HCT116 (cell line): ENCODE data around the gene CD247. TPM values are rescaled to one million over a fixed set of nuclear protein-coding genes. Genes with fewer than 3 reads are reported as not detected.

Source experiments
- ATAC-seq: fragments of 200-7000 bp; cut with Tn5 transposase; 2 replicates; pipeline ENCODE4 v1.9.1; 2020; ENCODE audit warnings: mild to moderate bottlenecking, moderate library complexity
- BruUV-seq: library from RNA; stranded (reverse); fragments of 400-500 nt; replicated peaks from 2 replicates; lab custom pipeline; 2021; lab: Mats Ljungman, UMichigan
- CTCF ChIA-PET: fragments of 300-600 bp; sonication (Branson Sonifier 250); formaldehyde crosslinking; loops from one replicate; lab custom pipeline; 2021; ENCODE audit warnings: antibody characterized with exemption; lab: Charles Lee
- POLR2A ChIA-PET: fragments of 300-600, 350-600 bp; sonication (Branson Sonifier 250); formaldehyde crosslinking; loops from one replicate; lab custom pipeline; 2021; ENCODE audit warnings: antibody characterized with exemption; lab: Charles Lee
- RAD21 ChIA-PET, 2 experiments: fragments of 300-600 bp; sonication (Branson Sonifier 250); formaldehyde crosslinking; loops; one replicate each; lab custom pipeline; 2023; ENCODE audit warnings: low total read pairs in 2 of 2; ENCODE audit not compliant: uncharacterized antibody in 2 of 2, unreplicated experiment in 2 of 2, low non-redundant PET in 1 of 2; lab: Charles Lee
- DNase-seq: peaks from one replicate; pipeline ENCODE4 v3.0.0-alpha.2; 2010; ENCODE audit warnings: low read depth, low spot score
- H2AFZ ChIP-seq: fragments of 200-600 bp; shearing (Covaris generic), sonication (generic); 2 replicates; pipeline ENCODE4 v1.6.1; 2017; ENCODE audit warnings: low read depth, mixed run types, mixed read lengths, antibody characterized with exemption, low read length; ENCODE audit not compliant: poor library complexity, severe bottlenecking
- H3K27ac ChIP-seq: 2 replicates; pipeline ENCODE4 v1.5.1; 2012; ENCODE audit warnings: low read depth, low read length
- H3K27me3 ChIP-seq: fragments of 200-600 bp; sonication (generic); 2 replicates; pipeline ENCODE4 v1.6.1; 2016; ENCODE audit warnings: mixed run types, low read length, mixed read lengths; ENCODE audit not compliant: insufficient read depth
- H3K36me3 ChIP-seq, 2 experiments: fragments of 200-500 bp in 1 of 2; fragments of 200-600 bp in 1 of 2; sonication (Bioruptor generic) in 1 of 2; sonication (generic) in 1 of 2; 2 replicates each; pipeline versions ENCODE4 v1.5.1 to v1.6.1; 2014 to 2016; ENCODE audit warnings: low read length in 2 of 2, inconsistent platforms in 1 of 2, mixed read lengths in 1 of 2, mixed run types in 1 of 2; ENCODE audit not compliant: insufficient read depth in 2 of 2, control insufficient read depth in 1 of 2
- H3K4me1 ChIP-seq, 2 experiments: fragments of 200-600 bp in 1 of 2; sonication (generic) in 1 of 2; 2 replicates each; pipeline versions ENCODE4 v1.5.1 to v1.6.1; 2012 to 2017; ENCODE audit warnings: low read length in 2 of 2, inconsistent platforms in 1 of 2, mild to moderate bottlenecking in 1 of 2, mixed read lengths in 1 of 2, mixed run types in 1 of 2, moderate library complexity in 1 of 2; ENCODE audit not compliant: insufficient read depth in 2 of 2, control insufficient read depth in 1 of 2
- H3K4me2 ChIP-seq: fragments of 200-600 bp; sonication (generic); 2 replicates; pipeline ENCODE4 v1.6.1; 2017; ENCODE audit warnings: mixed run types, low read length, mixed read lengths
- H3K4me3 ChIP-seq, 2 experiments: fragments of 200-600 bp in 1 of 2; sonication (generic) in 1 of 2; replicated peaks in 1 of 2; 2 replicates each; pipeline ENCODE4 v1.5.1; 2011 to 2016; ENCODE audit warnings: low read length in 2 of 2, control low read depth in 1 of 2, low read depth in 1 of 2, mild to moderate bottlenecking in 1 of 2, mixed read lengths in 1 of 2, mixed run types in 1 of 2
- H3K79me2 ChIP-seq: fragments of 200-600 bp; sonication (generic); 2 replicates; pipeline ENCODE4 v1.6.1; 2017; ENCODE audit warnings: mild to moderate bottlenecking, mixed run types, low read length, moderate library complexity, mixed read lengths; ENCODE audit not compliant: insufficient read depth
- H3K9ac ChIP-seq: fragments of 200-600 bp; sonication (generic); 2 replicates; pipeline ENCODE4 v1.6.1; 2016; ENCODE audit warnings: low read length, mixed read lengths
- H3K9me2 ChIP-seq: fragments of 200-600 bp; sonication (generic), shearing (Covaris generic); 2 replicates; pipeline ENCODE4 v1.6.1; 2017; ENCODE audit warnings: mixed run types, mild to moderate bottlenecking, moderate library complexity; ENCODE audit not compliant: insufficient read depth
- H3K9me3 ChIP-seq, 2 experiments: fragments of 200-500 bp in 1 of 2; fragments of 200-600 bp in 1 of 2; sonication (Bioruptor generic) in 1 of 2; sonication (generic) in 1 of 2; 2 replicates each; pipeline ENCODE4 v1.6.1; 2014 to 2017; ENCODE audit warnings: low read length in 2 of 2, mixed read lengths in 2 of 2, inconsistent platforms in 1 of 2, low read depth in 1 of 2, mild to moderate bottlenecking in 1 of 2, mixed run types in 1 of 2, moderate library complexity in 1 of 2; ENCODE audit not compliant: control insufficient read depth in 1 of 2, insufficient read depth in 1 of 2
- H4K20me1 ChIP-seq: fragments of 200-600 bp; sonication (generic), shearing (Covaris generic); 2 replicates; pipeline ENCODE4 v1.6.1; 2017; ENCODE audit warnings: mixed run types, mild to moderate bottlenecking, moderate library complexity; ENCODE audit not compliant: insufficient read depth
- CEBPB ChIP-seq: IDR thresholded peaks from 2 replicates; pipeline ENCODE4 v1.6.1; 2012; ENCODE audit warnings: low read depth
- EZH2 ChIP-seq: fragments of 200-600 bp; sonication (generic); IDR thresholded peaks from 2 replicates; pipeline ENCODE4 v1.6.1; 2017; ENCODE audit warnings: antibody characterized with exemption, mixed run types
- JUND ChIP-seq: IDR thresholded peaks from 2 replicates; pipeline ENCODE4 v1.6.1; 2012
- POLR2A ChIP-seq: IDR thresholded peaks from 2 replicates; pipeline ENCODE4 v1.7.0; 2011; ENCODE audit warnings: borderline replicate concordance; ENCODE audit not compliant: insufficient read depth, insufficient read length; ENCODE audit errors: extremely low read depth
- RAD21 ChIP-seq: IDR thresholded peaks from 2 replicates; pipeline ENCODE4 v1.6.1; 2012; ENCODE audit warnings: low read depth, mild to moderate bottlenecking
- SIN3A ChIP-seq: IDR thresholded peaks from 2 replicates; pipeline ENCODE4 v1.6.1; 2012; ENCODE audit warnings: low read depth
- SP1 ChIP-seq: IDR thresholded peaks from 2 replicates; pipeline ENCODE4 v1.6.1; 2012; ENCODE audit warnings: low read depth
- TCF7L2 ChIP-seq: IDR thresholded peaks from 2 replicates; pipeline ENCODE4 v1.7.0; 2011; ENCODE audit warnings: borderline replicate concordance, inconsistent platforms; ENCODE audit not compliant: insufficient read depth, insufficient read length; ENCODE audit errors: extremely low read depth
- YY1 ChIP-seq: IDR thresholded peaks from 2 replicates; pipeline ENCODE4 v1.6.1; 2011; ENCODE audit warnings: low read length, low read depth, moderate library complexity, mild to moderate bottlenecking; ENCODE audit not compliant: insufficient replicate concordance; ENCODE audit errors: extremely low read depth
- ZFX ChIP-seq: fragments of 450-650 bp; IDR thresholded peaks from 2 replicates; pipeline ENCODE4 v1.6.1; 2017
- ZNF274 ChIP-seq: fragments of 200-500 bp; sonication (Bioruptor generic); IDR thresholded peaks from 2 replicates; pipeline ENCODE4 v1.6.1; 2014; ENCODE audit warnings: mild to moderate bottlenecking, low read depth, low read length, inconsistent platforms
- intact Hi-C: fragments of 100-400 bp; cut with micrococcal nuclease; formaldehyde crosslinking; loops from 2 replicates; pipeline ENCODE4 v1.10.0; 2022
- total RNA-seq: library from RNA; stranded (reverse); gene quantifications from one replicate; pipeline ENCODE4 v1.2.1, GENCODE V29; 2021; ENCODE audit not compliant: unreplicated experiment
- TF ChIP-seq, protein P1 (sequence below): IDR thresholded peaks from 2 replicates; pipeline ENCODE4 v1.6.1; 2011; ENCODE audit warnings: mild to moderate bottlenecking, low read length, moderate library complexity; ENCODE audit not compliant: insufficient replicate concordance; ENCODE audit errors: extremely low read depth
- TF ChIP-seq, protein P2 (sequence below), 3 experiments: fragments of 200-600 bp in 1 of 3; sonication (generic) in 1 of 3; IDR thresholded peaks in 2 of 3; conservative IDR thresholded peaks in 1 of 3; 2 replicates each; pipeline ENCODE4 v1.5.1; 2012 to 2017; ENCODE audit warnings: low read depth in 2 of 3, low read length in 2 of 3, antibody characterized with exemption in 1 of 3, borderline replicate concordance in 1 of 3, control low read depth in 1 of 3, mild to moderate bottlenecking in 1 of 3, mixed read lengths in 1 of 3, mixed run types in 1 of 3, moderate library complexity in 1 of 3; ENCODE audit not compliant: insufficient read depth in 1 of 3
- TF ChIP-seq, protein P3 (sequence below): IDR thresholded peaks from 2 replicates; pipeline ENCODE4 v1.6.1; 2012

Gene CD247
- total RNA-seq, 1 experiment from 2014 or later = 0.57 TPM

GRCh38 chr1:167420510-167420909 is 97.8 kb downstream of the CD247 start:
- ChIA-PET RAD21 (no interaction called here), CTCF (no interaction called here), POLR2A (no interaction called here)
- Histone ChIP-seq H3K27me3 (no peaks in the 10 kb centered on the region), H3K36me3 (peaks cover 0 to 3% of the 10 kb centered on the region in 2 experiments; a peak in 1 of 4 replicates), H3K9ac (no peak overlapping the region), H3K4me1 (peaks cover 0 to 6% of the 10 kb centered on the region in 2 experiments; a peak in 1 of 4 replicates), H3K9me3 (no peaks in the 10 kb centered on the region), H3K9me2 (no peaks in the 10 kb centered on the region), H3K27ac (no peak overlapping the region), H3K4me2 (no peak overlapping the region), H3K4me3 (no peak overlapping the region), H3K79me2 (no peaks in the 10 kb centered on the region), H4K20me1 (no peaks in the 10 kb centered on the region), H2AFZ (no peak overlapping the region)
- BruUV-seq = no TSS peak
- TF ChIP-seq TCF7L2 (no peak), ZNF274 (no peak), SP1 (no peak), ZFX (no peak), RAD21 (no peak), CEBPB (no peak), SIN3A (no peak), JUND (no peak), EZH2 (no peak), POLR2A (no peak), YY1 (no peak)
- TF ChIP-seq, protein P1, sequence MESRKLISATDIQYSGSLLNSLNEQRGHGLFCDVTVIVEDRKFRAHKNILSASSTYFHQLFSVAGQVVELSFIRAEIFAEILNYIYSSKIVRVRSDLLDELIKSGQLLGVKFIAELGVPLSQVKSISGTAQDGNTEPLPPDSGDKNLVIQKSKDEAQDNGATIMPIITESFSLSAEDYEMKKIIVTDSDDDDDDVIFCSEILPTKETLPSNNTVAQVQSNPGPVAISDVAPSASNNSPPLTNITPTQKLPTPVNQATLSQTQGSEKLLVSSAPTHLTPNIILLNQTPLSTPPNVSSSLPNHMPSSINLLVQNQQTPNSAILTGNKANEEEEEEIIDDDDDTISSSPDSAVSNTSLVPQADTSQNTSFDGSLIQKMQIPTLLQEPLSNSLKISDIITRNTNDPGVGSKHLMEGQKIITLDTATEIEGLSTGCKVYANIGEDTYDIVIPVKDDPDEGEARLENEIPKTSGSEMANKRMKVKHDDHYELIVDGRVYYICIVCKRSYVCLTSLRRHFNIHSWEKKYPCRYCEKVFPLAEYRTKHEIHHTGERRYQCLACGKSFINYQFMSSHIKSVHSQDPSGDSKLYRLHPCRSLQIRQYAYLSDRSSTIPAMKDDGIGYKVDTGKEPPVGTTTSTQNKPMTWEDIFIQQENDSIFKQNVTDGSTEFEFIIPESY = no peak
- TF ChIP-seq, protein P2, sequence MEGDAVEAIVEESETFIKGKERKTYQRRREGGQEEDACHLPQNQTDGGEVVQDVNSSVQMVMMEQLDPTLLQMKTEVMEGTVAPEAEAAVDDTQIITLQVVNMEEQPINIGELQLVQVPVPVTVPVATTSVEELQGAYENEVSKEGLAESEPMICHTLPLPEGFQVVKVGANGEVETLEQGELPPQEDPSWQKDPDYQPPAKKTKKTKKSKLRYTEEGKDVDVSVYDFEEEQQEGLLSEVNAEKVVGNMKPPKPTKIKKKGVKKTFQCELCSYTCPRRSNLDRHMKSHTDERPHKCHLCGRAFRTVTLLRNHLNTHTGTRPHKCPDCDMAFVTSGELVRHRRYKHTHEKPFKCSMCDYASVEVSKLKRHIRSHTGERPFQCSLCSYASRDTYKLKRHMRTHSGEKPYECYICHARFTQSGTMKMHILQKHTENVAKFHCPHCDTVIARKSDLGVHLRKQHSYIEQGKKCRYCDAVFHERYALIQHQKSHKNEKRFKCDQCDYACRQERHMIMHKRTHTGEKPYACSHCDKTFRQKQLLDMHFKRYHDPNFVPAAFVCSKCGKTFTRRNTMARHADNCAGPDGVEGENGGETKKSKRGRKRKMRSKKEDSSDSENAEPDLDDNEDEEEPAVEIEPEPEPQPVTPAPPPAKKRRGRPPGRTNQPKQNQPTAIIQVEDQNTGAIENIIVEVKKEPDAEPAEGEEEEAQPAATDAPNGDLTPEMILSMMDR (IDR thresholded peaks at IDR 0.05 in 2 of 3, conservative IDR thresholded peaks at IDR 0.05 in 1 of 3; ENCODE audit: borderline replicate concordance in 1 of 3, insufficient read depth in 1 of 3, low read depth in 2 of 3, low read length in 2 of 3) = no peak
- TF ChIP-seq, protein P3, sequence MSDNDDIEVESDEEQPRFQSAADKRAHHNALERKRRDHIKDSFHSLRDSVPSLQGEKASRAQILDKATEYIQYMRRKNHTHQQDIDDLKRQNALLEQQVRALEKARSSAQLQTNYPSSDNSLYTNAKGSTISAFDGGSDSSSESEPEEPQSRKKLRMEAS = no peak
- intact Hi-C loops = no loop called here
- no peak for DNase-seq
- ATAC-seq = no peak; the same call in 1 of the 2 replicates
